Activated CD4-positive, alpha-beta T cell treated with anti-CD3 and anti-CD28 coated beads for 1 hour (primary cell): ENCODE measurements around the gene NANP.
"Not testable (repeated sequence)": the region's sequence is repeated elsewhere in the genome, so short reads cannot be mapped to it uniquely, and the experiment has no call there.

Experiments
- DNase-seq: peaks from one replicate; pipeline ENCODE4 v3.0.0-alpha.2; 2020

NANP gene

GRCh38 chr20:25623736-25624499, at the start of gene NANP:
NANP (minus strand) TSS chr20:25624014; CDS start chr20:25623948, 66 bp downstream.
- peak; percentile 72 for DNase-seq

DNA sequence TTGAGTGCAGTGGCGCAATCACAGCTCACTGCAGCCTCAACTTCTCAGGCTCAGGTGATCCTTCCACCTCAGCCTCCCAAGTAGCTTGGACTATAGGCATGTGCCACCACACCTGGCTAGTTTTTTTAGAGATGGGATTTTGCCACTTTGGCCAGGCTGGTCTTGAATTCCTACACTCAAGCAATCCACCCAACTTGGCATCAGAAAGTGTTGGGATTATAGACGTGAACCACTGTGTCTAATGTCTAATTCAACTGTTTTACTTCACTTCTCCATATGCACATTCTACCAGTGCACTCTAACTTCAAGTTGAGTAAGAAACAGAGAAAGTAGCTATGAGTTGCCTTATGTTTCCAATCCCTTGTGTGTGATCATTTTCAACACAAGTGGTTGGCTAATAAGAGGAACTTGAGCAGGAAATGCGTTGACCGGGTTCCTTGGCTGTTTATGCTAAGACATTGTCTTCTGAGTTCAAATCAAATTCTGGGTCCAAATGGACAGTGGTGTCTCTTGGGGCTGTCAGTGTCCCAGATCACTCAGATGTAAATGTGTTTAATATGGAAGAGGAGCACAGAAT, 48.9 kb upstream of the NANP start:
- no peak for DNase-seq

DNA sequence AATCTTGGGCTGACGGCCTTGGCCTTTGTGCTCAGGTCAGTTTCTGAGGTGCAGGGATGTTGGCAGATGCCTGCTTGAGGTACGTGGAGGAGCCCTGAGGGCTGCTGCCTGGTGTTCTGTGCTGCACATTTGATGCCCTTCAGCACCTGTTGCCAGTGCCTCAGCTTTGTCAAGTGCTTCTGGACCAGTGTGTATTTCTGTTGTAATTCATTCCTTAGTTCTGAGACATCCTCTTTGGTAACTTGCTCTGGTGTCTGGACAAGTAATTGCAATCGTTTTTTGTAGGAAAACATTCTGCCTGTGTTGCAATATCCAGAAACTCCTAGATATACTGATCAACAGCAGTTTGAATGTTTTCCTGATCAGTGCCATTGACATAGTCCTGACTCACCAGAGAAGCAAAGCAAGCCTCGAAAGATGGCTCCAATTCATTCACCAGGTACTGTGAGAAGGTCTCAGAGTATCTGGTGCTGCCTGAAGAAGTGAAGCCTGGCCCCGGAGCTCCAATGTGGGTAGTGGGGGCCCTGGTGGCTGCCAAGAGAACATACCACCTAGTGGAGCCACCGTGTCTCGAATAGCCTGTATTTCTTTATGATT, 46.1 kb upstream of the NANP start:
- no peak for DNase-seq

DNA sequence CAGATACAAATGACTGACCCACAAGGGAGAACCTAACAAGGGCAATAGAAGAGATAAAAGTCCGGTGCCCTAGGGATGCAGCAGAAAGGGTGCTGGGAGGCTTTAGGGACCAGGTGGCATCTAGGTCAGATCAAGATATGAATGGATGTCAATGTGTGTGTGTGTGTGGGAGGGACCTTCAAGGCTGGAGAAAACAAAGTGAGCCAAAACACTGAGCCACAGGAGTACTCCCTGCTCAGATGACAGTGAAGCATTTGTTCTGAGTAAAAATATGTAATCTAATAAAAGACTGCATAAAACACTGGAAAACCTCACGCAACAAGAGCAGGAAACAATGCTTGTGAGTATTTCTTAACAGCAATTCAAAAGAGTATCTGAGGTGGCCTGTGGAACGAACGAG, 44.6 kb upstream of the NANP start:
- no peak for DNase-seq

DNA sequence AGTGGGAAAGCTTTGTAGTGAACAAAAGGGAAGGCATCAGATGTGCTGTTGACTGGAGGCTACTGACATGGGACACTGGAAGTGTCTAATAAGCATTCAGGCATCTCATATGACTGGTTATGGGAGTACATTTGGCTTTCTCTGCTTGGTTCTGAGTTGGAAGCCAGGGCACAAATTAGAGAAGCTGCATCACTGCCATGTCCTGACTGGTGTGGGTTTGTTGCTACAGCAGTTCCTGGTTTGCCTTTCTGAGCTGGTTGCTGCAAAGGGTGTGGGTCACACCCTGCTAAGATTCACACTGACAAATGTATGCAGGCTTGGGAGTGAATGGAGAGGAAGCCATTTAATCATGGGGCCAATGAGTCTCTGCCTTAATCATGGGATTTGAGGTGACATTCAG, 36.2 kb upstream of the NANP start:
- DNase-seq, result no peak

- no peak for DNase-seq
Observed at GRCh38 chr20:25654487-25654886, 30.7 kb upstream of the NANP start.

DNA sequence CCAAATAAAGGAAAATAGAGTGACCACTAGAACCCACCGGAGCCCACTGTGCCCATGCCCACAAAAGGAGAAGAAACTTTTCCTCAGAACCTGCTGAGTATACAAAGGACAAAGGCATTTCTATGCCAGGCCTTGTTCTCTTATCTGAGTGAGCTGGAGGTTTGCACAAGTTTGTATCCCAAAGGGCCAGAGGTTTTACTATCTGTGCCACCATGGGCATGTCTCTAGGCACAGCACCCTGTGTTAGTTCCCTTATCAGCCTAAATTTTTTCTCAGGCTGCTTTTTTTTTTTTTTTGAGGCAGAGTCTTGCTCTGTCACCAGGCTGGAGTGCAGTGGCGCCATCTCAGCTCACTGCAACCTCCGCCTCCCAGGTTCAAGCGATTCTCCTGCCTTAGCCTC, 29.1 kb upstream of the NANP start:
- not testable (repeated sequence) for DNase-seq

DNA sequence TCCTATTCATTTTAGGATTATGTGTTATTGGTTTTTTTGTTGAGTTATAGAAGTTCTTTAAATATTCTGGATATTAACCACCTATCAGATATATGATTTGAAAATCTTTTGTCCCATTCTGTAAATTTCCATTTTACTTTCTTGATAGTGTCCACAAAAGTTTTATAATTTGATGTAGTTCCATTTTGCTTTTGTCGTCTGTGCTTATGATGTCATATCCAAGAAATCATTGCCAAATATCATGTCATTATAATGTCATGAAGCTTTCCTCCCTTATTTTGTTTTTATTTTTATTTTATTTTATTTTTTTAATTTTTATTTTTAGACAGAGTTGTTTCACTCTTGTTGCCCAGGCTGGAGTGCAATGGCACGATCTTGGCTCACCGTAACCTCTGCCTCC, 21.0 kb upstream of the NANP start:
- no peak for DNase-seq

- no peak for DNase-seq
Observed at GRCh38 chr20:25643716-25644115, 19.9 kb upstream of the NANP start.

DNA sequence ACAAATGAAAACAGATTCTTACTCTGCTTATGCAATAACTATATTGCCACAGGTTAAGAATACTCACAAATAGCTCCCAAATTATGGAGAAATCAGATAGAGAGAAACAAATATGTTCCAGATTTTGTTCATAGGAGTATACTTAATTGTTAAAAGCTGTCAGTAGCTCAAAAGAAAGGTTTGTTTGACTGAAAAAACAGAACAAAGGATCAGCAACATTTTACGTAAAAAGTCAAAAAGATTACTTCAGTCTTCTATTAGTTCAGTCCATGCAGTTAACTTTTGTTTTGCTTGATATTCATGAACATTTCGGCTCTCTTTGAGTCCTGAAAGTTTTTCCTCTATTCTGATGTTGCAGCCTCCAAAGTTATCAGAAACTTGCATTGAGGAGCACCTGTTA, 13.4 kb upstream of the NANP start:
- DNase-seq, result no peak

GRCh38 chr20:25632940-25633790, 9.4 kb upstream of the NANP start:
- DNase-seq, result no peak

DNA sequence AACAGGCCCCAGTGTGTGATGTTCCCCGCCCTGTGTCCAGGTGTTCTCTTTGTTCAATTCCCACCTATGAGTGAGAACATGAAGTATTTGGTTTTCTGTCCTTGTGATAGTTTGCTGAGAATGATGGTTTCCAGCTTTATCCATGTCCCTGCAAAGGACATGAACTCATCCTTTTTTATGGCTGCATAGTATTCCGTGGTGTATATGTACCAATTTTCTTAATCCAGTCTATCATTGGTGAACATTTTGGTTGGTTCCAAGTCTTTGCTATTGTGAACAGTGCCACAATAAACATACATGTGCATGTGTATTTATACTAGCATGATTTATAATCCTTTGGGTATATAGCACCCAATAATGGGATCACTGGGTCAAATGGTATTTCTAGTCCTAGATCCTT, 6.8 kb upstream of the NANP start:
- not testable (repeated sequence) for DNase-seq

GRCh38 chr20:25629816-25630499, 6.1 kb upstream of the NANP start:
- DNase-seq, result no peak

GRCh38 chr20:25626779-25627178, 3.0 kb upstream of the NANP start:
- DNase-seq, result no peak

DNA sequence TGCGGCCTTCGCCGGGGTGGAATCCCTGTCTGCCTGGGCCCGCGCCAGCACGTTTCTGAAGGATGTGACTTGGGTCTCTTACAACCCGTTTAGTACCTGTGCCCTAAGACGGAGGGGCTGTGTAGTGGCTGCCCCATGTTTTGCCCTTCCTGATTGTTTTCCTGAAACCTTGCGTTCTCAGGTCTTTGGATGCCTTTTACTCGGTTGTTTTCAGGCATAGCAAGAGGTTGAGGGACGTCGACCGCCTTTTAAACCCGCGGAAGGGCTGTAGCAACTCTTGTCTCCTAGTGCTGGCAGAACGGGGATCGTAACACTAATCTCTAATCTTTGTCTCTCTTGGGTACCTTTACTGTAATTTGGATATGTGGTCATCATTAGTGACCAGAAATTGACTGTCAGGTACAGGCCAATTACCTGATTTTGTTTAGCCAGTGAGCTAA, 706 bp upstream of the NANP start:
- DNase-seq, result no peak

DNA sequence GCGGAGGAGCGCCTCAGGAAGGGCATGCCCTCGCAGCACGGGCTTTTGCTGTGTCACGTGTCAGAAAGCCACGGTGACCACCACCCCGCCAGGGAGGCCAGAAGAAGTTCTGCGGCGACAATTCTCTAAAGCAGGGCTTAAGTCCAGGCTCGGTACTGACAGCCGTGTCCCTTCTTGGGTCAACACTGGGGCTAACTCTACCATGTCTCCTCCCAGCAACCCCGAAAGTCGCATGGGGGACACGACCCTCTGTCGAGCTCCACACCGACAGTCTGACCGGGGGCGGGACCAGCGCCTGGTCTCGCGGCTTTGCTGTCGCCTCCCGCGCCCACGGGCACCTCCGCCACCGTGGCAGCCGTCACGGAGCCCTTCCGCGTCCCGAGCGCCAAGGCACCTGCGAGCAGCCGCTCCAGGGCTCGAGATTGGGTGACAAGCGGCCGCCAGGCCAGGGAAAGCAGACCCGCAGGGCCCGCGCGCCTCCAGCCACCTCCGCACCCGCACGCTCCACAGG, 534 bp downstream of the NANP start:
- no peak for DNase-seq

GRCh38 chr20:25622450-25623224, 1.2 kb downstream of the NANP start:
- no peak for DNase-seq

GRCh38 chr20:25622049-25622448, 1.8 kb downstream of the NANP start:
- no peak for DNase-seq

DNA sequence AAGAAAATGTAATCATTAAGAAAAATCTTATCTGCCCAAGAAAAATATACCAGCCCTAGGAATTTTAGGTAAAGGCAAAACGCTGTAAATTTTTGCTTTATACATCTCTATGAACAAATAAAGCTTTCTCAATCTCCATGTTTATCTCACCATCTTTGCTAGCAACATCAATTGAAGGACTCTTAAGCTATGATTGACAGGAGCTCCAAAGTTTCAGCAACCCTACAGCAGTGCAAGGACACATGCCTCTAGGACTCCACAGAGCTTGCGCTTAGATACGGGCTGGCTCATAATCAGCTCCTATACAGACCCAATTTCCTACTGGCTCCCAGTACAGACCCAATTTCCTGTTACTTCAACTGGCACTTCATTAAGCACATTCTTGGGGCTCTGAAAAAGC, 4.3 kb downstream of the NANP start:
- DNase-seq, result no peak

GRCh38 chr20:25608774-25609173, 15.0 kb downstream of the NANP start:
- no peak for DNase-seq

GRCh38 chr20:25606094-25606695, 17.6 kb downstream of the NANP start:
- DNase-seq, result no peak
